Keratinocyte (primary cell): ENCODE data around the gene MOCS3. TPM values are rescaled to one million over a fixed set of nuclear protein-coding genes. Genes with fewer than 3 reads are reported as not detected.

Source experiments
- DNase-seq: peaks from one replicate; pipeline ENCODE4 v3.0.0-alpha.2; 2011; ENCODE audit warnings: low read depth, missing footprints, low spot score
- FAIRE-seq: peaks from 2 replicates; lab custom pipeline; 2011; peaks lifted over from hg19 to GRCh38; lab: Jason Lieb, UNC
- H2AFZ ChIP-seq: 2 replicates; pipeline ENCODE4 v1.6.0; 2012; ENCODE audit warnings: low read length, control low read depth, inconsistent platforms; ENCODE audit not compliant: control insufficient read depth
- H3K27ac ChIP-seq: 2 replicates; pipeline ENCODE4 v1.5.1; 2011; ENCODE audit warnings: low read length; ENCODE audit not compliant: control insufficient read depth, insufficient read depth
- H3K27me3 ChIP-seq: 3 replicates; pipeline ENCODE4 v1.6.0; 2011; ENCODE audit warnings: low read length; ENCODE audit not compliant: control insufficient read depth, insufficient read depth; ENCODE audit errors: extremely low read depth
- H3K36me3 ChIP-seq, 2 experiments: 2 replicates in 1 of 2; 3 replicates in 1 of 2; pipeline ENCODE4 v1.5.1; 2011; ENCODE audit warnings: low read length in 2 of 2, mild to moderate bottlenecking in 1 of 2; ENCODE audit not compliant: control insufficient read depth in 2 of 2, insufficient read depth in 2 of 2; ENCODE audit errors: extremely low read depth in 1 of 2
- H3K4me1 ChIP-seq: 3 replicates; pipeline ENCODE4 v1.5.1; 2011; ENCODE audit warnings: low read length; ENCODE audit not compliant: control insufficient read depth, insufficient read depth; ENCODE audit errors: extremely low read depth
- H3K4me2 ChIP-seq: 3 replicates; pipeline ENCODE4 v1.6.0; 2011; ENCODE audit warnings: low read depth, low read length; ENCODE audit not compliant: control insufficient read depth, insufficient read depth; ENCODE audit errors: extremely low read depth
- H3K4me3 ChIP-seq, 3 experiments: fragments of 200-600 bp in 1 of 3; sonication (generic) in 1 of 3; 2 replicates in 2 of 3; 3 replicates in 1 of 3; pipeline ENCODE4 v1.5.1; 2011 to 2016; ENCODE audit warnings: low read length in 3 of 3, mild to moderate bottlenecking in 3 of 3, control low read depth in 2 of 3, inconsistent platforms in 1 of 3, low read depth in 1 of 3, mixed read lengths in 1 of 3, mixed run types in 1 of 3, moderate library complexity in 1 of 3; ENCODE audit not compliant: control insufficient read depth in 2 of 3, insufficient read depth in 2 of 3; ENCODE audit errors: extremely low read depth in 1 of 3
- H3K79me2 ChIP-seq: 2 replicates; pipeline ENCODE4 v1.6.0; 2012; ENCODE audit warnings: low read length; ENCODE audit not compliant: control insufficient read depth, insufficient read depth
- H3K9ac ChIP-seq: 3 replicates; pipeline ENCODE4 v1.6.0; 2011; ENCODE audit warnings: low read length; ENCODE audit not compliant: control insufficient read depth, insufficient read depth; ENCODE audit errors: extremely low read depth
- H3K9me1 ChIP-seq: 3 replicates; pipeline ENCODE4 v1.6.0; 2011; ENCODE audit warnings: low read length; ENCODE audit not compliant: control insufficient read depth, insufficient read depth; ENCODE audit errors: extremely low read depth
- H3K9me3 ChIP-seq: 2 replicates; pipeline ENCODE4 v1.5.1; 2012; ENCODE audit warnings: low read depth, low read length; ENCODE audit not compliant: control insufficient read depth
- H4K20me1 ChIP-seq: 3 replicates; pipeline ENCODE4 v1.6.0; 2011; ENCODE audit warnings: low read length; ENCODE audit not compliant: control insufficient read depth, insufficient read depth; ENCODE audit errors: extremely low read depth
- EZH2 ChIP-seq: IDR thresholded peaks from one replicate; pipeline ENCODE4 v1.6.1; 2012; ENCODE audit warnings: inconsistent platforms, mild to moderate bottlenecking, low read length, moderate library complexity
- dilution Hi-C: fragments of 300-500 bp; cut with MboI; formaldehyde crosslinking; loops from one replicate; pipeline ENCODE4 v1.7.0; 2020; ENCODE audit warnings: low sequenced_read_pairs; ENCODE audit not compliant: extremely low pct_ligation_motif_present
- polyA plus RNA-seq, 5 experiments: library from polyadenylated mRNA; depleted of rRNA in 3 of 5; stranded (reverse) in 3 of 5; stranded (forward) in 1 of 5; unstranded in 1 of 5; fragments of >200 nt; gene quantifications; 1 replicate in 1 of 5; 2 replicates in 3 of 5; 3 replicates in 1 of 5; pipeline versions ENCODE4 v1.2.1 to v1.2.3, GENCODE V29; 2011 to 2012; ENCODE audit warnings: missing spikeins in 2 of 5, low read depth in 1 of 5, low replicate concordance in 1 of 5
- TF ChIP-seq, protein P1 (sequence below), 3 experiments: IDR thresholded peaks in 1 of 3; conservative IDR thresholded peaks in 1 of 3; optimal IDR thresholded peaks in 1 of 3; 2 replicates in 2 of 3; 3 replicates in 1 of 3; pipeline versions ENCODE3 to v1.5.1; 2011; ENCODE audit warnings: low read length in 3 of 3, mild to moderate bottlenecking in 3 of 3, moderate library complexity in 2 of 3, control low read depth in 1 of 3, inconsistent platforms in 1 of 3; ENCODE audit not compliant: insufficient read depth in 2 of 3; ENCODE audit errors: extremely low read depth in 1 of 3

MOCS3 gene
- polyA plus RNA-seq, 1 donor (not counting 4 experiments of a cell fraction or from before 2014, with no cell fraction given) = 4.0 TPM

DNA sequence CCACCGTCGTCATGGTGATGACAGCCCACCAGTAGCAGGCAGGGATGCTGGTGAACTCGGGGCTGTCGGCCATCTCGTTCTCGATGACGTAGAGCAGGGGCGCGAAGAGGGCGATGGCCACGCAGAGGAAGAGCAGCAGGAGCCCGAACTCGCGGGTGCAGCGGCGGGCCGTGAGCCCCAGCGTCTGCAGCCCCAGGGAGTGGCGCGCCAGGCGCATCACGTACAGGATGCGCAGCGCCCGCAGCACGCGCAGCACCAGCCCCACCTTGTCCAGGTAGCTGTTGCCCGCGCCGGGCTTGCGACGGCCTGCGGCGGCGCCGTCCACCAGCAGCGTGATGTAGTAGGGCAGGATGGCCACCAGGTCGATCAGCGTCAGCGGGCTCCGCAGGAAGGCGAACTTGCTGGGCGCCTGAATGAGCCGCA is 45.7 kb downstream of the MOCS3 start:
- FAIRE-seq (no peak), DNase-seq (no peak)
- Histone ChIP-seq H3K27ac (no peak overlapping the region), H2AFZ (no peak overlapping the region), H4K20me1 (no peaks in the 10 kb centered on the region), H3K9me3 (no peaks in the 10 kb centered on the region), H3K79me2 (no peaks in the 10 kb centered on the region), H3K27me3 (no peaks in the 10 kb centered on the region), H3K9me1 (no peaks in the 10 kb centered on the region), H3K9ac (no peak overlapping the region), H3K4me1 (no peaks in the 10 kb centered on the region), H3K4me3 (no peak overlapping the region), H3K36me3 (no peaks in the 10 kb centered on the region), H3K4me2 (no peak overlapping the region)
- dilution Hi-C loops = no loop called here
- TF ChIP-seq, protein P1, sequence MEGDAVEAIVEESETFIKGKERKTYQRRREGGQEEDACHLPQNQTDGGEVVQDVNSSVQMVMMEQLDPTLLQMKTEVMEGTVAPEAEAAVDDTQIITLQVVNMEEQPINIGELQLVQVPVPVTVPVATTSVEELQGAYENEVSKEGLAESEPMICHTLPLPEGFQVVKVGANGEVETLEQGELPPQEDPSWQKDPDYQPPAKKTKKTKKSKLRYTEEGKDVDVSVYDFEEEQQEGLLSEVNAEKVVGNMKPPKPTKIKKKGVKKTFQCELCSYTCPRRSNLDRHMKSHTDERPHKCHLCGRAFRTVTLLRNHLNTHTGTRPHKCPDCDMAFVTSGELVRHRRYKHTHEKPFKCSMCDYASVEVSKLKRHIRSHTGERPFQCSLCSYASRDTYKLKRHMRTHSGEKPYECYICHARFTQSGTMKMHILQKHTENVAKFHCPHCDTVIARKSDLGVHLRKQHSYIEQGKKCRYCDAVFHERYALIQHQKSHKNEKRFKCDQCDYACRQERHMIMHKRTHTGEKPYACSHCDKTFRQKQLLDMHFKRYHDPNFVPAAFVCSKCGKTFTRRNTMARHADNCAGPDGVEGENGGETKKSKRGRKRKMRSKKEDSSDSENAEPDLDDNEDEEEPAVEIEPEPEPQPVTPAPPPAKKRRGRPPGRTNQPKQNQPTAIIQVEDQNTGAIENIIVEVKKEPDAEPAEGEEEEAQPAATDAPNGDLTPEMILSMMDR (optimal IDR thresholded peaks at IDR 0.05 in 1 of 3, IDR thresholded peaks at IDR 0.05 in 1 of 3, conservative IDR thresholded peaks at IDR 0.05 in 1 of 3; ENCODE audit: extremely low read depth in 1 of 3, insufficient read depth in 2 of 3, low read length in 3 of 3) = no peak
- TF ChIP-seq EZH2 = no peak

DNA sequence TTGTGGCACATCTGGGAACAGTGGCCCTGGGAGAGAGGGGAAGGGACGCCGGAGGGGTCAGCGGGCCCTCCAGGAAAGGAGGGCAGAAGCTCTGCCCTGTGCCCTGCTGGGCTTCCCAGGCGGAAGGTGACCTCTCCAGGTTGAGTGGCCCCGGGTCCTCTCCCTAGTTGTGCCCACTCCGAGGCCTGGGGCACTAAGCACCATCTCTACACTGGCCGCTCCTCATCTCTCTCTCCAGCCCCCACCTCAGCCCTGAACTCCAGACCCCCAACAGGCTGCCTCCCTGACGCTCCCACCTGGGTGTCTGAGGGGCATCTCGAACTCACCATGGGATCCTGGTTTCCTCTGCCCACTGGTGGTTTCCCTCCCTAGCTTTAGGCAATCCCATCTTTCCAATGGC is 46.2 kb downstream of the MOCS3 start:
- Histone ChIP-seq H3K4me2 (no peak overlapping the region), H3K9me3 (no peaks in the 10 kb centered on the region), H3K79me2 (no peaks in the 10 kb centered on the region), H4K20me1 (no peaks in the 10 kb centered on the region), H2AFZ (no peak overlapping the region), H3K27ac (no peak overlapping the region), H3K27me3 (no peaks in the 10 kb centered on the region), H3K4me1 (no peaks in the 10 kb centered on the region), H3K36me3 (no peaks in the 10 kb centered on the region), H3K4me3 (no peak overlapping the region), H3K9me1 (no peaks in the 10 kb centered on the region), H3K9ac (no peak overlapping the region)
- dilution Hi-C loops = no loop called here
- DNase-seq = no peak
- TF ChIP-seq, protein P1 (optimal IDR thresholded peaks at IDR 0.05 in 1 of 3, IDR thresholded peaks at IDR 0.05 in 1 of 3, conservative IDR thresholded peaks at IDR 0.05 in 1 of 3; ENCODE audit: extremely low read depth in 1 of 3, insufficient read depth in 2 of 3, low read length in 3 of 3) = no peak
- no peak for FAIRE-seq
